ENCODE data around the gene CD209.
"Not testable (repeated sequence)": the region's sequence is repeated elsewhere in the genome, so short reads cannot be mapped to it uniquely, and the experiment has no call there.

CD209 gene, protein sequence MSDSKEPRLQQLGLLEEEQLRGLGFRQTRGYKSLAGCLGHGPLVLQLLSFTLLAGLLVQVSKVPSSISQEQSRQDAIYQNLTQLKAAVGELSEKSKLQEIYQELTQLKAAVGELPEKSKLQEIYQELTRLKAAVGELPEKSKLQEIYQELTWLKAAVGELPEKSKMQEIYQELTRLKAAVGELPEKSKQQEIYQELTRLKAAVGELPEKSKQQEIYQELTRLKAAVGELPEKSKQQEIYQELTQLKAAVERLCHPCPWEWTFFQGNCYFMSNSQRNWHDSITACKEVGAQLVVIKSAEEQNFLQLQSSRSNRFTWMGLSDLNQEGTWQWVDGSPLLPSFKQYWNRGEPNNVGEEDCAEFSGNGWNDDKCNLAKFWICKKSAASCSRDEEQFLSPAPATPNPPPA

DNA sequence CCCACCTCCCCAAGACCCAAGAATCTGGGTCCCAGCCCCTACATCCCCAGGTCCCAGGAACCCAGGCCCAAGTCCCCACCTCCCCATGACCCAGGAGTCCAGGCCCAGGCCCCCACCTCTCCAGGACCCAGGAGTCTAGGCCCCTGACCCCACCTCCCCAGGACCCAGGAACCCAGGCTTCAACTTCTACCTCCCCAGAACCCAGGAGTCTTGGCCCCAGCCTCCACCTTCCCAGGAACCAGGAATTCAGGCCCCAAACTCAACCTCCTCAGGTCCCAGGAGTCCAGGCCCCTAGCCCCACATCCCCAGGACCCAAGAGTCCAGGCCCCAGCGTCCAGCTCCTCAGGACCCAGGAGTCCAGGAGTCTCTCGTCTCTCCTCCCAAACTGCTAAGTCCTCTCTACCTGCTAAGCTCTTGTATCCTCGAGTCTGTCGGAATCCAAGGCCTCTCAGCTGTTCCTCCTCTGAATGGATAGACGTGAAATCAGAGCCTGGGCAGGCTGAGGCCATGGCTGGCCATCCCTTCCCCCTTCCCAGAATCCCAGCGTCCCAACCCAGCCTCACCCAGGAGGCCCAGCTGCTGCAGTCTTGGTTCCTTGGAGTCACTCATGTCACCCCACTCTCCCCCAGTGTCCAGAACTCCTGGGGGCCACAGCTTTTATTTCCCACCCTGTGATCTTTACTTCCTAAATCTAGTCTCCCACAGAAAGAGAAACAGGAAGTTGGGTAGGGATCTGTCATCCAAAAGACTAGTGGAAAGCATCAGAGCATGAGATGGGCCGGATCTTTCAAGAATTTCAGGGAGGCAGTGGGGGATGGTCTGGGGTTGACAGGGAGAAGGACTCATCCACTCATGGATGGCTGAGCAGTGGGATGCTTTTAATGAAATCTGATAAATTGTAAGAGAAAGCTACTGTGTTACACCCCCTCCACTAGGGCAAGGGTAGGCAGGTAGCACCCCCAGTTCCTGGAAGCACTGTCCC is at the start of gene CD209:
Gene CD209 (minus strand): TSS at position 632 of the 982 bp plus-strand sequence. CDS start 23 bp downstream, at position 609.
- no peak for DNase-seq

- no peak for DNase-seq
Observed at GRCh38 chr19:7795555-7796161, 48.3 kb upstream of the CD209 start.

DNA sequence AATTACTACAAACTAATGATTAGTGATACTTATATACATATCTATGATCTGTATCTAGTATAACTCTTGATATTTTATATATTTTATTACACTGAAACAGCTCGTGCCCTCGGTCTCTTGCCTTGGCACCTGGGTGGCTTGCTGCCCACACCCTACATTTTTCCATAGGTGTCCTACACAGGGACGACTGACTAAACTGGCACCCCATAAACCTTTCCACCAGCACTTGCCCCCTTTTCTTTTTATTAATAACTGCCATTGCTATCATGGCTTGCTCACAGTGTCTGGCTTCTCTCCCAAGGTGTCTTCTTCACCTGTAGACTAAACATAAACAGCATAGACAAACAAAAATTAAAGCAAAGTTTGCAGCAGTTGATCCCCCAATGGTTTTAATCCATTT is 46.2 kb upstream of the CD209 start:
- no peak for DNase-seq

- not testable (repeated sequence) for DNase-seq
Observed at GRCh38 chr19:7792701-7793100, 45.4 kb upstream of the CD209 start.

DNA sequence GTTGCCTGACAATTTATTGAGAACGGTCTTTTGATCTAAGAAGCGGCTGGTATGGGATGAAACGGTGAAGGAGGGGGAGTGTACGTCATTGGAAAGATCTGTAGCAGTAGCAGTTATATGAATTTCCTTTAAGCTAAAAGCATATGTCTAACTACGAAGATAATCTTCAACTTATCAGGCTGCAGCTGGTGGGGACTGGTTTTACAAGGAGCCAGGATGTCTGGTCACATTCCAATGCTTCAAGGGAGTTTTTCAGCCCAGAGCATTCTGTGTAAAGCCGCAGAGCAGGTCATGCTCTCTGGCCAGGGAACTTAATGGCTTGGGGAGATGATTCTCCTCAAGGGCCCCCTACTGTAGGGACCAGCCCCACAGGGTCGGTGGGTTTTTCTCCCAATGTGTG is 44.9 kb upstream of the CD209 start:
- no peak for DNase-seq

DNA sequence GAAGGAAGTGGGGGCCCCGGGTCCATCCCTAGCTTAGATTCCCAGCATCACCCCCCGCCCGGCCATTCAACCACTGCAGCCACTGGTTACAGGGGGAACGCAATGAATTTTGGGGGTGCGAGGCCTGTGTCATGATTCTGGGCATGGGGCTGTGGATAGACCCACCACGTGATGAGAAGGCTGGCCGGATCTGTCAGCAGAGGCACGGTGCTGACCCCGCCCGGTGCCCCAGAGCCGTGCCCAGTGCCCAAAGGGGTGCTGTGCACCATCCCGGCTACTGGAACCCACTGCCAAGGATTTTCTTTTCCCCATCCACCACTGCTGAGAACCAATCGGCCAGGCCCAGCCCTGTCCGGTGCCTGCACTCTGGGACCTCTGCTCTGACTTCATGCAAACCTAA is 43.1 kb upstream of the CD209 start:
- DNase-seq, result no peak

- peak; percentile 6 for DNase-seq
Observed at GRCh38 chr19:7789447-7789846, 42.1 kb upstream of the CD209 start.

GRCh38 chr19:7788933-7789323 is 41.6 kb upstream of the CD209 start:
- DNase-seq, result no peak

GRCh38 chr19:7788178-7788932 is 41.0 kb upstream of the CD209 start:
- DNase-seq, result no peak

DNA sequence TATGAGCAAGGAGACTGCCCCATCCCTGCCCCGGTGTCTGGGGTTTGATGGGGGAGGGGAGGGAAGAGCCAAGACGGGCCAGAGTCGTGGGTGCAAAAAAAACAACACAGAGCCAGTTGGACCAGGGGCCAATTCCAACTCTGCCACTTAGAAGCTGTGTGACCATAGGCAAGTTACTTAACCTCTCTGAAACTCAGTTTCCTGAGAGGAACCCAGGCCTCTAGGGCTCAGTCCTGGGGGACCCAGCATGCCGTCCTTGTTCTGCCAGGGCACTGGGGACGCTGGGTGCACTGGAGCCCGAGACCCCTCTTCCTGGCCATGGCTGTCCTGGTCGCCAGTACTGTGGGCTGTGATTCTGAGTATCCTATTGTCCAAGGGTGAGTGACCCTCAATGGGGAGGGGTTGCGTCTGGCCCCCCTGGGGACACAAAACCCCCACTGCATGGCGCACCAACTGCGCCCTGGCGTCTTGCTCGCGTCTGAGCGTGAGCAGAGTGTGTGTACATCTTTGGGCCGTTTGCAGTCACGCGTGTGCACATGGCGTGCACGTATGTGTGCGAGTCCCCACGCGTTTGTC is 40.4 kb upstream of the CD209 start:
- DNase-seq, result no peak

- no peak for DNase-seq
Observed at GRCh38 chr19:7787141-7787540, 39.8 kb upstream of the CD209 start.

GRCh38 chr19:7784856-7785255 is 37.5 kb upstream of the CD209 start:
- DNase-seq, result no peak

- no peak for DNase-seq
Observed at GRCh38 chr19:7783991-7784423, 36.7 kb upstream of the CD209 start.

GRCh38 chr19:7781157-7781556 is 33.8 kb upstream of the CD209 start:
- no peak for DNase-seq

DNA sequence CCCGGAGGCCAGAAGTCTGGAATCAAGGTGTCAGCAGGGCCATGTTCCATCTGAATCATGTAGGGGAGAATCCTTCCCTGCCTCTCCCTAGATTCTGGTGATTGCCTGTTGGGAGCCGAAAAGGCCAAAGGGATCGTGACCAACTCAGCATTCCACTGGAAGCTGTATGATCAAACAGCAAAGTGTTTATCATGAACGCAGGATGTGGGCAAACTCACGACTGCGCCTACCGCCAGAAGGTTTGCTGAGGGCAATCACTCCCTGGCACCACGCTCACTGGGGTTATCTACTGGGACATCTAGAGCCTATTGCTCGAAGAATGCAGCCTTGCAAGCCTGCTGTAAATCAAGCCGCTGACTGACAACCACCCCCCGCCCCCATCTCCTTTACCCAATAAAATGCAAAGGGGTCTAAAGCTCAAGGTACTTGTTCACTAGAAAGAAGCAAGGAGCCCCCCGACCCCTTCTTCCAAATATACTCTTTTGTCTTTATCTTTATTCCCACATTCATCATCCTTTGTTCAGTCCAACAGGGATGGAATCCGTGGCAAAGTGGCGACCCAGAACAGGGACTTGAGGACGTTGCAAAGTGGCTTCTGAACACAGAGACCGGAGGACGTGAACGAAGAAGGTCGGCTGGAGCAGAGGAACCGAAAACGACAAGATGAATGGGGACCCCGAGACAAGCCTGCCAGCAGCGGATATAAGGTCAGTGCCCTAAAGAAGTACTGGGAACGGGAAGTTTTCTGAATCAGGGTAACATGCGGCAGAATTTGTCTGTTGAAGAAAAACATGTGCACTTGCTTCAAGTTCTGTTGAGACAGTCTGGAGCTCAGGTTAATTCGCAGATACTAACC is 32.5 kb upstream of the CD209 start:
- no peak for DNase-seq

- no peak for DNase-seq
Observed at GRCh38 chr19:7778081-7778480, 30.7 kb upstream of the CD209 start.

DNA sequence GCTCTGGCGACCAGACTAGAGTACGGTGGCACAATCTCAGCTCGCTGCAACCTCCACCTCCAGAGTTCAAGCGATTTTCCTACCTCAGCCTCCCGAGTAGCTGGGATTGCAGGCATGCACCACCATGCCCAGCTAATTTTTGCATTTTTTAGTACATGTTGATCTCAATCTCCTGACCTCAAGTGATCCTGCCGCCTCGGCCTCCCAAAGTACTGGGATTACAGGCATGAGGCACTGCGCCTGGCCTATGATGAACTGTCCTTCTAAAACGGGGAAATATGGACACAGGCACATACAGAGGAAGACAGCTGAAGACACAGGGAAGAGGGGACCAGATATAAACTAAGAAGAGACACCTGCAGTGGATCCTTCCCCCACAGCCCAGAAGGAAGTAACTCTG is 28.4 kb upstream of the CD209 start:
- DNase-seq, result no peak

GRCh38 chr19:7773841-7774240 is 26.5 kb upstream of the CD209 start:
- no peak for DNase-seq

- DNase-seq, result no peak
Observed at GRCh38 chr19:7772752-7773291, 25.5 kb upstream of the CD209 start.

DNA sequence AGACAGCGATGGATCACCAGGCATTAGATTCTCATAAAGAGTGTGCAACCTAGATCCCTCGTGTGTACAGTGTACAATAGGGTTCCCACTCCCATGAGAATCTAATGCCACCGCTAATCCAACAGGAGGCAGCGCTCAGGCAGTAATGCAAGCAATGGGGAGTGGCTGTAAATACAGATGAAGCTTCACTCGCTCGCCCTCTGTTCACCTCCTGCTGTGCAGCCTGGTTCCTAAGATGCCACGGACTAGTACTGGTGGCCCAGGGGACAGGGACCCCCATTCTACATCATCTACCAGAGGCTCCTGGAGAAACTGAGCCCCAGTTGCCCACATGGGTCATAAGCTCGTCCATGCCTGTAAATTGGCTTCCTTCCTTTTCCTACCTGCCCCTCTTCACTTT is 23.7 kb upstream of the CD209 start:
- no peak for DNase-seq

- DNase-seq, result no peak
Observed at GRCh38 chr19:7769171-7769570, 21.8 kb upstream of the CD209 start.
